Epithelial cell of esophagus (primary cell): ENCODE data around the gene RARS1.

Source experiments
- DNase-seq: peaks from one replicate; pipeline ENCODE4 v3.0.0; 2010; ENCODE audit warnings: low read depth
- H3K4me3 ChIP-seq: 2 replicates; pipeline ENCODE4 v1.5.1; 2011; ENCODE audit warnings: mild to moderate bottlenecking, low read length, control low read depth
- TF ChIP-seq, protein P1 (sequence below): IDR thresholded peaks from 2 replicates; pipeline ENCODE4 v1.5.1; 2011; ENCODE audit warnings: low read depth, mild to moderate bottlenecking, low read length, control low read depth, inconsistent platforms; ENCODE audit not compliant: insufficient read depth; ENCODE audit errors: missing control alignments

RARS1 gene

DNA sequence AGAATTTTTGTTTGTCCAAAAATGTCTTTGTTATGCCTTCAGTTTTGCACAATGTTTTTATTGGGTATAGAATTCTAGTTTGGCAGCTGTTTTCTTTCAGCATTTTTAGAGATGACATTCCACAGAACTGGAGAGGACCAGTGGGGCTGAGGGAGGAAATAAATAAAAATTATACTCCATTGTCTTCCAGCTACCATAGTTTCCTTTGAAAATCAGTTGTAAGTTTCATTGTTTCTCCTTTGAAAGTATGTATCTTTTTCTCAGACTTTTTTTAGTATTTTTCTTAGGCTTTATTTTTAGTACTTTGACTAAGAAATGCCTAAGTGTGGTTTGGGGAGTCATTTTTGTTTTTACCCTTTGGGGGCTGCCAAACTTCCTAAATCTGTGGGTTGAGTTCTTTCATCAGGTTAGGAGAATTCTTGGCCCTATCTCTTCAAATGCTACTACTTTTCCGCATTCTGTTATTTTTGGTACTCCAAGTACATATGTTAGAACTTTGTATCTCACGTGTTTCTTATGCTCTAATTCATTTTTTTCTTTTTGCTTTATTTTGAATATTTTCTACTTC lies 27.7 kb downstream of the RARS1 start:
- TF ChIP-seq, protein P1, sequence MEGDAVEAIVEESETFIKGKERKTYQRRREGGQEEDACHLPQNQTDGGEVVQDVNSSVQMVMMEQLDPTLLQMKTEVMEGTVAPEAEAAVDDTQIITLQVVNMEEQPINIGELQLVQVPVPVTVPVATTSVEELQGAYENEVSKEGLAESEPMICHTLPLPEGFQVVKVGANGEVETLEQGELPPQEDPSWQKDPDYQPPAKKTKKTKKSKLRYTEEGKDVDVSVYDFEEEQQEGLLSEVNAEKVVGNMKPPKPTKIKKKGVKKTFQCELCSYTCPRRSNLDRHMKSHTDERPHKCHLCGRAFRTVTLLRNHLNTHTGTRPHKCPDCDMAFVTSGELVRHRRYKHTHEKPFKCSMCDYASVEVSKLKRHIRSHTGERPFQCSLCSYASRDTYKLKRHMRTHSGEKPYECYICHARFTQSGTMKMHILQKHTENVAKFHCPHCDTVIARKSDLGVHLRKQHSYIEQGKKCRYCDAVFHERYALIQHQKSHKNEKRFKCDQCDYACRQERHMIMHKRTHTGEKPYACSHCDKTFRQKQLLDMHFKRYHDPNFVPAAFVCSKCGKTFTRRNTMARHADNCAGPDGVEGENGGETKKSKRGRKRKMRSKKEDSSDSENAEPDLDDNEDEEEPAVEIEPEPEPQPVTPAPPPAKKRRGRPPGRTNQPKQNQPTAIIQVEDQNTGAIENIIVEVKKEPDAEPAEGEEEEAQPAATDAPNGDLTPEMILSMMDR, result no peak
- no peak for DNase-seq
- no peak overlapping the region for H3K4me3 ChIP-seq

DNA sequence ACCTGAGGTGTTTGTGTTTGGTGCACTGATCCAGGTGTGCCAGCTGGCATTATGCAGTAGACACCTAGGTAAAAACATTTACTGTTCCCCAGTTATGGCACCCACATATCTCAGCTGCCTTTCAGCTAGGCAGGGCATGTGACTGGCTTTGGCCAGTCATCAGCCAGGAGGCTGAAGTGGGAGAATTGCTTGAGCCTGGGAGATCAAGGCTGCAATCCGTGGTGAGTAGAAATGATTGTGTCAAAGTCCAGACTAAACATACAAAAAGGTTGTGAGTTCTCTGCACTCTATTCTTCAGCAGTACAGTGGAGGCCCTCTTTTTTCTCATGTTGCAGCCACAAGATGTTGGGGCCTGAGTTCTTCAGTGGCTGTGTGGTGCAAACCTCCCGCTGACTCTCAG lies 39.6 kb downstream of the RARS1 start:
- DNase-seq, result no peak
- TF ChIP-seq, protein P1, result no peak

DNA sequence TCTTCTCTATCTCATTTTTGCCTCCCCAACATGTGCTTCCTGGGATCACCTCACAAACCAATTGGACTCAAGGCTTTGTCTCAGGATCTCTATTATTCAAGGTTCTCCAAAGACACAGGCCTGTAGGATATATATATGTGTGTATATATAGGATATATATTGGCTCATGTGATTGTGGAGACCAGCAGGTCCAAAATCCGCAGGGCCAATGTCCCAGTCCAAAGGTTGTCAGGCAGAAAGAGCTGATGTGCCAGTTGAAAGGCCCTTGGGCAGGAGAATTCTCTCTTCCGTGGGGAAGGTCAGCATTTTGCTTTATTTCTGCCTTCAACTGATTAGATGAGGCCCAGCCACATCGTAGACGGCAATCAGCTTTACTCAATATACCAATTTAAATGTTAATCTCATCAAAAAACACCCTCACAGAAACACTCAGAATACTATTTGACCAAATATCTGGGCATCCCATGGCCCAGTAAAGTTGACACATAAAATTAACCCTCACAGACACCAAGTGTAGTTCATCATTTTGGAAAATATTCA lies 41.6 kb downstream of the RARS1 start:
- no peak for DNase-seq
- TF ChIP-seq, protein P1, result no peak

More for the DNA sequence above, 39.6 kb downstream of the RARS1 start:
- H3K4me3 ChIP-seq, result no peak overlapping the region

DNA sequence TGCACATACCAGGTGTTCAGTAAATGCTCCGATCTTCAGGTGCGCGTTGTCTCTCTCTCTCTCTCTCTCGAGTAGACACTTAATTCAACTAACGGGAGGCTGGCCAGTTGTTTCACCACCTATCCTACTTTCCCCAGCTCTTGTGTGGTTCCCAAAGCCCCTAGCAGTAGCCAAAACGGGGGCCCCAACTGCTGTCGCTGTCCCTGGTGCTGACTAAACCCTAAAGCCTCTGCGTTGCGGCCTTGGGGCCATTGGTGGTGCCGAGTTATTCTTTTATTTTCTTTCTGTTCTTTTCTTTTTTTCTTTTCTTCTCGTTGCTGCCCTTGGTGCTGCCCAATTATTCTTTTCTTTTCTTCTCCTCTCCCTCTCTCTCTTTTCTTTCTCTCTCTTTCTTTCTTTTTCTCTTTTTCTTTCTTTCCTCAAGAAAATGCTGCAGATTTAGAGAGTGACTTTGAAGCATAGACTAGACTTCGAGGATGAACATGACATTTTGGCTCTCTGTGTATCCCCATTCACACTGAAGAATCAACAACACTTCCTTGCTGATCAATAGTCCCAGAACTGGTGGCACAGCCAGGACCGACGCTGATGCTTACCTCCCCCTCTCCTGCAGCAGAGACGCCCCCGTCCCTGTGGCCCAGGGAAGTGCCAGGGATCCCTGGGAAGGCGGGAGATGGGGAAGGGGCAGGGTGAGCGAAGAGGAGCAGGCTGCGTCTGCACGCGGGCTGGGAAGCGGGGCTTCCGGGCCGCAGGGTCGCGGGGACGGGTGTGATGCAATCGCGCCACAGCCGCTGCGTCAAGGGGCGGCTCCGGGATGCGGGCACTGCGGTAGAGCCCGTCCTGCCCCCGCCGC lies 42.5 kb downstream of the RARS1 start, which contains the start of gene FBLL1:
TSS of gene FBLL1 (plus strand) at position 785 of the 853 bp plus-strand sequence. CDS start 200 bp downstream, outside the sequence.
- DNase-seq, result peak; percentile 24
- H3K4me3 ChIP-seq, result no peak within 1 kb of the TSS
- TF ChIP-seq, protein P1, result no peak

More for the DNA sequence above, 41.6 kb downstream of the RARS1 start:
- no peak overlapping the region for H3K4me3 ChIP-seq

DNA sequence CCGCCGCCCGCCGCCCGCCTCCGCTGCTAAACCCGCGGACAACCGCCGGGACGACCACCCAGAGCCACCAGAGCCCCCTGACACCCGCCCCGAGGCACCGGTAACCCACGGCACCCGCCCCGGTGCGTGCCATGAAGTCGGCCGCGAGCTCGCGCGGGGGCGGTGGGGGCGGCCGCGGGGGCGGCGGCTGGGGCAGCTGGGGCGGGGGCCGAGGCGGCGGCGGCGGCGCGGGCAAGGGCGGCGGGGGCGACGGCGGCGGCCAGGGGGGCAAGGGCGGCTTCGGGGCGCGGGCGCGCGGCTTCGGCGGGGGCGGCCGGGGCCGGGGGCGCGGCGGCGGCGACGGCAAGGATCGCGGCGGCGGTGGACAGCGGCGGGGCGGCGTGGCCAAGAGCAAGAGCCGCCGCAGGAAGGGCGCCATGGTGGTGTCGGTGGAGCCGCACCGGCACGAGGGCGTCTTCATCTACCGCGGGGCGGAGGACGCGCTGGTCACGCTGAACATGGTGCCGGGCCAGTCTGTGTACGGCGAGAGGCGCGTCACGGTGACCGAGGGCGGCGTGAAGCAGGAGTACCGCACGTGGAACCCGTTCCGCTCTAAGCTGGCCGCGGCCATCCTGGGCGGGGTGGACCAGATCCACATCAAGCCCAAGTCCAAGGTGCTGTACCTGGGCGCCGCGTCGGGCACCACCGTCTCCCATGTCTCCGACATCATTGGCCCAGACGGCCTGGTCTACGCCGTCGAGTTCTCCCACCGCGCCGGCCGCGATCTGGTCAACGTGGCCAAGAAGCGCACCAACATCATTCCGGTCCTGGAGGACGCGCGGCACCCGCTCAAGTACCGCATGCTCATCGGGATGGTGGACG lies 43.3 kb downstream of the RARS1 start:
- no peak overlapping the region for H3K4me3 ChIP-seq
- DNase-seq, result peak; percentile 6
- TF ChIP-seq, protein P1, result no peak

DNA sequence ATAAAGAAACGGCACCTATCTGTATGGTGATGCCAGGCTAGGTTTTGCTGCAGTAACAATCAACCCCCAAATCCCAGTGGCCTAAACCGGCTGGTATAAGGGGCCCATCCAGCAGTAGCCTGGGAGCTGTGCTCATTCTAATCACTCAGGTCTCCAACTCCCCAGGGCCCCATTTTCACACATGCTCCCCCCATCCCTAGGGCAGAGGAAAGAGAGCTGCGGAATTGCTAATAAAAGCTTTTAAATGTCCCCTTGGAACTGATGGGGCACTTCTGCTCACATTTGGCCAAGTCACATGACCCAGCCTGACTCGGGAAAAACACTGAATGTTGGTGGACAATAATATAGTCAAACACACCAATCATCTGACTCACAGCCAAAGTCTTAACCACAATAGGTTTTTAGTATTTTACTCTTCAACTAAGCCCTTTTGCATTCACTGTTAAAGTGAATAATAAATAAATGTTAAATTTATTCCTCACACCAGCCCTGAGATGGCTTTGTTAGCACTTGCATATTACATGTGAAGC lies 44.4 kb downstream of the RARS1 start:
- TF ChIP-seq, protein P1, result no peak
- DNase-seq, result no peak
- H3K4me3 ChIP-seq, result no peak overlapping the region
